Suprapubic skin (tissue), 4 donors: ENCODE measurements around the gene CCDC148. TPM values are rescaled to one million over a fixed set of nuclear protein-coding genes. Genes with fewer than 3 reads are reported as not detected.

Source experiments
- DNase-seq, 2 donors: peaks; one replicate each; pipeline ENCODE4 v3.0.0-alpha.2; 2019; ENCODE audit warnings: low spot score in 2 of 2
- H3K27ac ChIP-seq: fragments of 200-600 bp; sonication (generic); one replicate; pipeline ENCODE4 v1.5.1; 2019
- H3K27me3 ChIP-seq: fragments of 200-600 bp; sonication (generic); one replicate; pipeline ENCODE4 v1.5.1; 2019
- H3K36me3 ChIP-seq: fragments of 200-600 bp; sonication (generic); one replicate; pipeline ENCODE4 v1.5.1; 2019
- H3K4me1 ChIP-seq: fragments of 200-600 bp; sonication (generic); one replicate; pipeline ENCODE4 v1.5.1; 2019
- H3K4me3 ChIP-seq: fragments of 200-600 bp; sonication (generic); one replicate; pipeline ENCODE4 v1.5.1; 2019; ENCODE audit warnings: mild to moderate bottlenecking
- H3K9me3 ChIP-seq: fragments of 200-600 bp; sonication (generic); one replicate; pipeline ENCODE4 v1.5.1; 2019
- EP300 ChIP-seq: sonication (generic); formaldehyde crosslinking; IDR thresholded peaks from one replicate; pipeline ENCODE4 v1.6.1; 2017; ENCODE audit warnings: antibody characterized with exemption
- POLR2A ChIP-seq, 2 donors: fragments of 450-650 bp; IDR thresholded peaks; one replicate each; pipeline ENCODE4 v1.6.1; 2017; ENCODE audit warnings: antibody characterized with exemption in 2 of 2, mild to moderate bottlenecking in 2 of 2, moderate library complexity in 2 of 2
- POLR2AphosphoS5 ChIP-seq, 3 donors: sonication (generic); formaldehyde crosslinking; IDR thresholded peaks; one replicate each; pipeline ENCODE4 v1.6.1; 2017; ENCODE audit warnings: antibody characterized with exemption in 3 of 3
- WGBS: methylation state at CpG from one replicate; pipeline ENCODE4 v1.1.5; 2018; 5-methylcytosine and 5-hydroxymethylcytosine counted together
- total RNA-seq, 4 donors: library from RNA; depleted of rRNA; stranded (reverse); fragments of >200 nt; gene quantifications; one replicate each; pipeline ENCODE4 v1.1.0, GENCODE V29; 2016
- TF ChIP-seq, protein P1 (sequence below), 2 donors: fragments of 200-600 bp in 1 of 2; fragments of 450-650 bp in 1 of 2; sonication (generic) in 1 of 2; IDR thresholded peaks; one replicate each; pipeline ENCODE4 v1.5.1; 2016 to 2019; ENCODE audit warnings: antibody characterized with exemption in 2 of 2, mild to moderate bottlenecking in 1 of 2, moderate library complexity in 1 of 2

CCDC148 gene
- total RNA-seq, 4 donors from 2014 or later = 0.29 to 0.72 (median 0.42) TPM; not detected in 1

DNA sequence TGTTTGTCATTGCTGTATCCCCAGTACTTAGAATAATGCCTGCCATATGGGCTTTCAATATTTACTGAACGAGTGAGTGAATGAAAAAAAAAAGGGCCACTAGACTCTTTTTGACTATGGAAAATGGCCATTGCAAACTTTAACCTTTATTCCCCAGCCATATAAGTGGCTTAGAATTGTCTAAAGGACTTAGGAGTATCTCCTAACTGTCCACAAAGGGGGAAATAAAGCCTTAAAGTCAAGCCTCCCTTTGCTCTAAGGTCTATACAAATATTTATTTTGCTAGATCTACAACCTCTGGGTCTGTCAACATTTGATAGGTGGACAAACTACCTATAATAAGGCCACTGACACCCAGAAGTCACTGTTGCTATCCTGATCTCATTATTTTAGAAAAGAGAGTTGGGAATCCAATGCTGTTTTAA lies 329.2 kb downstream of the CCDC148 start:
- whole genome bisulfite sequencing = 57% methylated on average over 1 of the region's 1 CpG
- no peak overlapping the region for H3K27ac ChIP-seq
- no peaks in the 10 kb centered on the region for H3K27me3 ChIP-seq
- DNase-seq = no peak
- TF ChIP-seq EP300 (no peak), POLR2A (IDR thresholded peaks at IDR 0.05) (no peak), POLR2AphosphoS5 (IDR thresholded peaks at IDR 0.05) (no peak)
- TF ChIP-seq, protein P1, sequence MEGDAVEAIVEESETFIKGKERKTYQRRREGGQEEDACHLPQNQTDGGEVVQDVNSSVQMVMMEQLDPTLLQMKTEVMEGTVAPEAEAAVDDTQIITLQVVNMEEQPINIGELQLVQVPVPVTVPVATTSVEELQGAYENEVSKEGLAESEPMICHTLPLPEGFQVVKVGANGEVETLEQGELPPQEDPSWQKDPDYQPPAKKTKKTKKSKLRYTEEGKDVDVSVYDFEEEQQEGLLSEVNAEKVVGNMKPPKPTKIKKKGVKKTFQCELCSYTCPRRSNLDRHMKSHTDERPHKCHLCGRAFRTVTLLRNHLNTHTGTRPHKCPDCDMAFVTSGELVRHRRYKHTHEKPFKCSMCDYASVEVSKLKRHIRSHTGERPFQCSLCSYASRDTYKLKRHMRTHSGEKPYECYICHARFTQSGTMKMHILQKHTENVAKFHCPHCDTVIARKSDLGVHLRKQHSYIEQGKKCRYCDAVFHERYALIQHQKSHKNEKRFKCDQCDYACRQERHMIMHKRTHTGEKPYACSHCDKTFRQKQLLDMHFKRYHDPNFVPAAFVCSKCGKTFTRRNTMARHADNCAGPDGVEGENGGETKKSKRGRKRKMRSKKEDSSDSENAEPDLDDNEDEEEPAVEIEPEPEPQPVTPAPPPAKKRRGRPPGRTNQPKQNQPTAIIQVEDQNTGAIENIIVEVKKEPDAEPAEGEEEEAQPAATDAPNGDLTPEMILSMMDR (IDR thresholded peaks at IDR 0.05) = no peak
- no peaks in the 10 kb centered on the region for H3K9me3 ChIP-seq
- H3K4me1 ChIP-seq = no peaks in the 10 kb centered on the region
- no peaks in the 10 kb centered on the region for H3K36me3 ChIP-seq
- no peak overlapping the region for H3K4me3 ChIP-seq

DNA sequence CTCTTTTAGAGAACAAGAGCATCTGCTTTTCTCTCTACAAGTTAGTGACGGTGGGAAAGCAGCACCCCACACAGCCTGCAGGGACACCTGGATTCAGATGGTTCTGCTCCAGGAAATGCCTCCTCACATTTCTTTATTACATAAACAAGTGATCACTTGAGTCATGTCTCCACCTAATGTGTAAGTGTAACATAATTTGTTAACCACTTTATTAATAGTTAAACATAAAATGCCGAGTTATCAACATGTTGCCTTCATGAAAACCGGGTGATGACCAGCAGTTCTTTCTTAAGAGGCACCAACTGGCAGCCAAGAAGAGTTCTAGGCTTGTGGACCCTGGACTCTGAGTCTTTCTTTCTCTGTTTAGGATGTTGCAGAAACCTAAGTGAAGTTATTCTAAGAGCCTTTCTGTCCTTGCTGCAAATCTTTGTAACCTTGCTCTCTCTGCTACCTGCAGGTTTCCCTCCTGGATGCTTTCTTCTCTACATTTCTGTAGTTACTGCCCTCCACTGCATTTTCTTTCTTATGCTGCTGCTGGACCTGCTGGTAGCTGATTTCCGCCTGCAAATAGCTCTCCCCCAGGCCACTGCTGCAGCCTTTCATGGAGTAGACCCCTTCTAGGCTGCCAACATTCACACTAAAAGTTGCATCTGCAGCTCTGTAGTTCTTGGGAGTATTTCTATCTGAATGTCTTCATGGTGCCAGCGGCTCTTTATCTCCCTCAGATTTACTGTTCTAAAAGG lies 330.6 kb downstream of the CCDC148 start:
- DNase-seq = no peak
- no peaks in the 10 kb centered on the region for H3K9me3 ChIP-seq
- H3K4me3 ChIP-seq = no peak overlapping the region
- TF ChIP-seq POLR2A (IDR thresholded peaks at IDR 0.05) (no peak), EP300 (no peak), POLR2AphosphoS5 (IDR thresholded peaks at IDR 0.05) (no peak)
- TF ChIP-seq, protein P1 (IDR thresholded peaks at IDR 0.05) = no peak
- H3K4me1 ChIP-seq = no peaks in the 10 kb centered on the region
- no peak overlapping the region for H3K27ac ChIP-seq
- no peaks in the 10 kb centered on the region for H3K27me3 ChIP-seq
- WGBS = 69% methylated on average over 5 of the region's 5 CpGs
- H3K36me3 ChIP-seq = no peaks in the 10 kb centered on the region

DNA sequence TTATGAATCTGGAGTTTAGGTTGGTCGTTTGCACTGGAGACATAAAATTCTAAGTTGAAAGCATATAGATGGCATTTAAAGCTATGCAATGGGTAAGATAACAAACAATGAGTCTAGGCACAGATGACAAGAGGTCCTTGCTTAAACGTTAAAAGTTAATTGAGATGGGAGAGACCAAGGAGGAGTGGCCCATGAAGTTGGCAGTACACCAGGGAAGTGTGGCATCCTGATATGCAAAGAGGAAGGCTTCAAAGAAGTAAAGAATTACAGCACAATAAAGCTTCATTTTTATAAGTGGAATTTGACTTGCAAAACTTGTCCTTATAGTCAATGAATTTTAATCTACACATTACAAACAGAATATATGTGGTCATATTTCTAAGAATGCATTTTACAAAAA lies 331.7 kb downstream of the CCDC148 start:
- H3K4me3 ChIP-seq = no peak overlapping the region
- H3K27me3 ChIP-seq = no peaks in the 10 kb centered on the region
- TF ChIP-seq, protein P1 (IDR thresholded peaks at IDR 0.05) = no peak
- TF ChIP-seq POLR2AphosphoS5 (IDR thresholded peaks at IDR 0.05) (no peak), EP300 (no peak), POLR2A (IDR thresholded peaks at IDR 0.05) (no peak)
- H3K4me1 ChIP-seq = no peaks in the 10 kb centered on the region
- no peaks in the 10 kb centered on the region for H3K9me3 ChIP-seq
- H3K36me3 ChIP-seq = no peaks in the 10 kb centered on the region
- 52% methylated on average over 2 of the region's 2 CpGs for WGBS
- no peak overlapping the region for H3K27ac ChIP-seq
- DNase-seq = no peak

Other genes starting within 250 kb of the CCDC148 start
- 100 to 1,000 TPM in 2 of 4 donors, 10 to 100 TPM in 2; 64.1 to 152 (median 90.2) TPM for gene PKP4, start 199 bp upstream of the CCDC148 start, total RNA-seq